ENCODE measurements around the gene NEK6.

DNA sequence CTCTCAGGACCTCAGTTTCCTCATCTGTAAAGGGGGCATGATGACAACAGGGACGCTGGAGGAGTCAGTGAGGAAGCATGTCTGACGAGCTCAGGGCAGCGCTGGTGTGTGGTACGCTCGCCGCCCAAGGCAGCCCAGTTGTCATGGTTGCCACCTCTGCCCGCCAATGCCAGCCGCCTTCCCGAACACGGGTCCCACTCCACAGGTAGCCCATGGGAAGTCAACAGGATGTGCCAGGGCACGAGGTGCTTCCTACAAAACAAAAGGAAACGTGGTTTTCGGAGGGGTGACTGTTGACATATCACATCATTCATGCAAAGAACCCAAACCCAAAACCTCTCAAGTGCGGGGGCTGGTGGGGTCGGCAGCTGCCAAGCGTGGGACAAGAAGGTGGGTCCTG, 58.1 kb downstream of the NEK6 start:
- TF ChIP-seq, protein P1, sequence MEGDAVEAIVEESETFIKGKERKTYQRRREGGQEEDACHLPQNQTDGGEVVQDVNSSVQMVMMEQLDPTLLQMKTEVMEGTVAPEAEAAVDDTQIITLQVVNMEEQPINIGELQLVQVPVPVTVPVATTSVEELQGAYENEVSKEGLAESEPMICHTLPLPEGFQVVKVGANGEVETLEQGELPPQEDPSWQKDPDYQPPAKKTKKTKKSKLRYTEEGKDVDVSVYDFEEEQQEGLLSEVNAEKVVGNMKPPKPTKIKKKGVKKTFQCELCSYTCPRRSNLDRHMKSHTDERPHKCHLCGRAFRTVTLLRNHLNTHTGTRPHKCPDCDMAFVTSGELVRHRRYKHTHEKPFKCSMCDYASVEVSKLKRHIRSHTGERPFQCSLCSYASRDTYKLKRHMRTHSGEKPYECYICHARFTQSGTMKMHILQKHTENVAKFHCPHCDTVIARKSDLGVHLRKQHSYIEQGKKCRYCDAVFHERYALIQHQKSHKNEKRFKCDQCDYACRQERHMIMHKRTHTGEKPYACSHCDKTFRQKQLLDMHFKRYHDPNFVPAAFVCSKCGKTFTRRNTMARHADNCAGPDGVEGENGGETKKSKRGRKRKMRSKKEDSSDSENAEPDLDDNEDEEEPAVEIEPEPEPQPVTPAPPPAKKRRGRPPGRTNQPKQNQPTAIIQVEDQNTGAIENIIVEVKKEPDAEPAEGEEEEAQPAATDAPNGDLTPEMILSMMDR (IDR thresholded peaks at IDR 0.05): no peak
- TF ChIP-seq EP300 (IDR thresholded peaks at IDR 0.05): no peak

Measured in tibial nerve (tissue), 4 donors.